ENCODE results near the gene LY6G5C. TPM values are rescaled to one million over a fixed set of nuclear protein-coding genes. Genes with fewer than 3 reads are reported as not detected.

LY6G5C gene
- total and polyA plus RNA-seq, 9 of the 15 experiments (the other 6 are each of a cell fraction or from before 2014, with no cell fraction given): 0.10 to 0.67 (median 0.46) TPM; not detected in 4

DNA sequence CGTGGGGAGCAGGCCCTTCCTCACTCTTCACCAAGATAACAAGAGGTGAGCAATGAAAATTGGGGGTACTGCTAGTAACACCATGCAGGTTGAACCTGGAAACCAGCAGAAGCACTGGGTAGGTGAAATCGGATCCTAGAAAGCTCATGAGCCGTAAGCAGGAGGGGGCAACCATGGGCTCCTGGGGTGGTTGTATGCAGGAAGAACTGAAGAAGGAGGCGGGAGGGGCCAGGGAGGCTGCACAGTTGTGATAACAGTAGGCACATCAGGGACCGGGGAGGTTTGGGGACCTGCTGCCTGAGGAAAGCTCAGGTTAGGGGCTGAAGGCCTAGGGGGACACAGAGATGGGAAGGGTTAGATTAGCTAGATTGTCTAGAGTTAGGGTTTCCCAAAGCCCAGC lies 5.6 kb upstream of the LY6G5C start (continued):
- TF ChIP-seq TFAM (CRISPR knock-in tag; conservative IDR thresholded peaks at IDR 0.05) (no peak), C11orf30 (IDR thresholded peaks at IDR 0.05; ENCODE audit: low read depth) (no peak), SP2 (IDR thresholded peaks at IDR 0.05; ENCODE audit: extremely low read depth, low read depth, low read length, poor library complexity, severe bottlenecking) (no peak), TSC22D4 (tag; IDR thresholded peaks at IDR 0.05) (no peak), RBM34 (IDR thresholded peaks at IDR 0.05; ENCODE audit: borderline replicate concordance, insufficient read depth, low read length) (no peak), SPI1 (IDR thresholded peaks at IDR 0.05; ENCODE audit: borderline replicate concordance, low read depth, low read length) (no peak), TCFL5 (CRISPR knock-in tag; conservative IDR thresholded peaks at IDR 0.05) (no peak), TAF9B (IDR thresholded peaks at IDR 0.05; ENCODE audit: partially characterized antibody) (no peak), BCOR (IDR thresholded peaks at IDR 0.05) (no peak), SIN3B (IDR thresholded peaks at IDR 0.05; ENCODE audit: low read depth) (no peak), GABPB2 (CRISPR knock-in tag; conservative IDR thresholded peaks at IDR 0.05) (no peak), HEY1 (CRISPR knock-in tag; IDR thresholded peaks at IDR 0.05; ENCODE audit: borderline replicate concordance) (no peak), ZSCAN29 (IDR thresholded peaks at IDR 0.05) (peak; percentile 53; the same call in 1 of the 2 replicates), ZNF134 (CRISPR knock-in tag; conservative IDR thresholded peaks at IDR 0.05) (no peak), PTTG1 (tag; IDR thresholded peaks at IDR 0.05; ENCODE audit: low read depth) (no peak), LEF1 (IDR thresholded peaks at IDR 0.05) (no peak), KDM5B (IDR thresholded peaks at IDR 0.05; ENCODE audit: insufficient replicate concordance, low read depth, low read length) (no peak), MCM3 (IDR thresholded peaks at IDR 0.05) (no peak), CCNT2 (IDR thresholded peaks at IDR 0.05; ENCODE audit: borderline replicate concordance, extremely low read depth, insufficient read length, low read depth, low read length) (no peak), HDGF (IDR thresholded peaks at IDR 0.05) (peak; percentile 97), RNF2 (IDR thresholded peaks at IDR 0.05) (no peak), TRIM28 (IDR thresholded peaks at IDR 0.05) (0 out of 2 replicates have a peak, but pooled peaks have one; percentile 26), FOXJ3 (CRISPR knock-in tag; IDR thresholded peaks at IDR 0.05) (no peak), PHTF2 (CRISPR knock-in tag; IDR thresholded peaks at IDR 0.05) (no peak), ZFP36 (IDR thresholded peaks at IDR 0.05; ENCODE audit: low read depth, low read length, partially characterized antibody) (no peak), ZKSCAN1 (IDR thresholded peaks at IDR 0.05; ENCODE audit: low read depth, low read length) (peak; percentile 26; the same call in 1 of the 2 replicates), TAF7 (tag; IDR thresholded peaks at IDR 0.05) (no peak), CSDE1 (IDR thresholded peaks at IDR 0.05) (no peak), ZNF551 (CRISPR knock-in tag; IDR thresholded peaks at IDR 0.05) (no peak)
- TF ChIP-seq, protein P1, sequence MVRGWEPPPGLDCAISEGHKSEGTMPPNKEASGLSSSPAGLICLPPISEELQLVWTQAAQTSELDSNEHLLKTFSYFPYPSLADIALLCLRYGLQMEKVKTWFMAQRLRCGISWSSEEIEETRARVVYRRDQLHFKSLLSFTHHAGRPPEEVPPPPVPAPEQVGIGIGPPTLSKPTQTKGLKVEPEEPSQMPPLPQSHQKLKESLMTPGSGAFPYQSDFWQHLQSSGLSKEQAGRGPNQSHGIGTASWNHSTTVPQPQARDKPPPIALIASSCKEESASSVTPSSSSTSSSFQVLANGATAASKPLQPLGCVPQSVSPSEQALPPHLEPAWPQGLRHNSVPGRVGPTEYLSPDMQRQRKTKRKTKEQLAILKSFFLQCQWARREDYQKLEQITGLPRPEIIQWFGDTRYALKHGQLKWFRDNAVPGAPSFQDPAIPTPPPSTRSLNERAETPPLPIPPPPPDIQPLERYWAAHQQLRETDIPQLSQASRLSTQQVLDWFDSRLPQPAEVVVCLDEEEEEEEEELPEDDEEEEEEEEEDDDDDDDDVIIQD (CRISPR knock-in tag; IDR thresholded peaks at IDR 0.05): no peak
- TF ChIP-seq, protein P2, sequence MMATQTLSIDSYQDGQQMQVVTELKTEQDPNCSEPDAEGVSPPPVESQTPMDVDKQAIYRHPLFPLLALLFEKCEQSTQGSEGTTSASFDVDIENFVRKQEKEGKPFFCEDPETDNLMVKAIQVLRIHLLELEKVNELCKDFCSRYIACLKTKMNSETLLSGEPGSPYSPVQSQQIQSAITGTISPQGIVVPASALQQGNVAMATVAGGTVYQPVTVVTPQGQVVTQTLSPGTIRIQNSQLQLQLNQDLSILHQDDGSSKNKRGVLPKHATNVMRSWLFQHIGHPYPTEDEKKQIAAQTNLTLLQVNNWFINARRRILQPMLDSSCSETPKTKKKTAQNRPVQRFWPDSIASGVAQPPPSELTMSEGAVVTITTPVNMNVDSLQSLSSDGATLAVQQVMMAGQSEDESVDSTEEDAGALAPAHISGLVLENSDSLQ (IDR thresholded peaks at IDR 0.05): no peak
- TF ChIP-seq, protein P3, sequence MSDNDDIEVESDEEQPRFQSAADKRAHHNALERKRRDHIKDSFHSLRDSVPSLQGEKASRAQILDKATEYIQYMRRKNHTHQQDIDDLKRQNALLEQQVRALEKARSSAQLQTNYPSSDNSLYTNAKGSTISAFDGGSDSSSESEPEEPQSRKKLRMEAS (CRISPR knock-in tag; IDR thresholded peaks at IDR 0.05): 0 out of 2 replicates have a peak, but pooled peaks have one; percentile 30
